Measurements from ENCODE around the gene ARSB. TPM values are rescaled to one million over a fixed set of nuclear protein-coding genes. Genes with fewer than 3 reads are reported as not detected.
"Not testable (repeated sequence)": the region's sequence is repeated elsewhere in the genome, so short reads cannot be mapped to it uniquely, and the experiment has no call there.

Gene ARSB
- polyA plus RNA-seq, 1 of the 3 experiments (the other 2 are of a cell fraction) = 12.5 TPM

DNA sequence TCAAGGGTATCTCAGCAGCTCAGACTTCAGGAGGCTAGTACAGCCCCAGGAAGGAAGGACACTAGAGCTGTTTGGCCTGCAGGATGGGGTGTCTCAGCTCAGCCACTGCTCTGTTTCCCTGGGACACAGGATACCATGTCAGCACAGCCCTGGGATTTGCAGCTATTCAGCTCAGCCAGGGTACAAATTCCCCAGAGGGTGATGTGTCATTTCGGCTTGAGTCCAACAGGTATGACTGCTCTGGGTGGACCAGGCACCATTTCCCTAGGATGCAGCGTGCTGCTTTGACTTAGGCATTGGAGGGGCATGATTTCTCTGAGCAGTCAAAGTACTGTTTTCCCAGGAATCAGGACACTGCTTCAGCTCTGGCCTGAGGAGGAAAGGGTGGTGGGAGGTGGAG, 130.1 kb downstream of the ARSB start (continued):
- TF ChIP-seq, protein P1, sequence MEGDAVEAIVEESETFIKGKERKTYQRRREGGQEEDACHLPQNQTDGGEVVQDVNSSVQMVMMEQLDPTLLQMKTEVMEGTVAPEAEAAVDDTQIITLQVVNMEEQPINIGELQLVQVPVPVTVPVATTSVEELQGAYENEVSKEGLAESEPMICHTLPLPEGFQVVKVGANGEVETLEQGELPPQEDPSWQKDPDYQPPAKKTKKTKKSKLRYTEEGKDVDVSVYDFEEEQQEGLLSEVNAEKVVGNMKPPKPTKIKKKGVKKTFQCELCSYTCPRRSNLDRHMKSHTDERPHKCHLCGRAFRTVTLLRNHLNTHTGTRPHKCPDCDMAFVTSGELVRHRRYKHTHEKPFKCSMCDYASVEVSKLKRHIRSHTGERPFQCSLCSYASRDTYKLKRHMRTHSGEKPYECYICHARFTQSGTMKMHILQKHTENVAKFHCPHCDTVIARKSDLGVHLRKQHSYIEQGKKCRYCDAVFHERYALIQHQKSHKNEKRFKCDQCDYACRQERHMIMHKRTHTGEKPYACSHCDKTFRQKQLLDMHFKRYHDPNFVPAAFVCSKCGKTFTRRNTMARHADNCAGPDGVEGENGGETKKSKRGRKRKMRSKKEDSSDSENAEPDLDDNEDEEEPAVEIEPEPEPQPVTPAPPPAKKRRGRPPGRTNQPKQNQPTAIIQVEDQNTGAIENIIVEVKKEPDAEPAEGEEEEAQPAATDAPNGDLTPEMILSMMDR (IDR thresholded peaks at IDR 0.05) = no peak
- TF ChIP-seq GATA2 (CRISPR knock-in tag; IDR thresholded peaks at IDR 0.05) = no peak
- no peak for TF ChIP-seq NFIC (IDR thresholded peaks at IDR 0.05; ENCODE audit: borderline replicate concordance)
- TF ChIP-seq, protein P2, sequence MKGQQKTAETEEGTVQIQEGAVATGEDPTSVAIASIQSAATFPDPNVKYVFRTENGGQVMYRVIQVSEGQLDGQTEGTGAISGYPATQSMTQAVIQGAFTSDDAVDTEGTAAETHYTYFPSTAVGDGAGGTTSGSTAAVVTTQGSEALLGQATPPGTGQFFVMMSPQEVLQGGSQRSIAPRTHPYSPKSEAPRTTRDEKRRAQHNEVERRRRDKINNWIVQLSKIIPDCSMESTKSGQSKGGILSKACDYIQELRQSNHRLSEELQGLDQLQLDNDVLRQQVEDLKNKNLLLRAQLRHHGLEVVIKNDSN (IDR thresholded peaks at IDR 0.05; ENCODE audit: borderline replicate concordance, low read depth) = no peak

DNA sequence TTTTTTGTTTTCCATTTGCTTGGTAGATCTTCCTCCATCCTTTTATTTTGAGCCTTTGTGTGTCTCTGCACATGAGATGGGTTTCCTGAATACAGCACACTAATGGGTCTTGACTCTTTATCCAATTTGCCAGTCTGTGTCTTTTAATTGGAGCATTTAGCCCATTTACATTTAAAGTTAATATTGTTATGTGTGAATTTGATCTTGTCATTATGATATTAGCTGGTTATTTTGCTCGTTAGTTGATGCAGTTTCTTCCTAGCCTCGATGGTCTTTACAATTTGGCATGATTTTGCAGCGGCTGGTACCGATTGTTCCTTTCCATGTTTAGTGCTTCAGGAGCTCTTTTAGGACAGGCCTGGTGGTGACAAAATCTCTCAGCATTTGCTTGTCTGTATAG, 133.2 kb downstream of the ARSB start:
- POLR2A ChIA-PET, CTCF ChIA-PET: not testable (repeated sequence)
- 80% methylated on average over 4 of the region's 4 CpGs for WGBS (ENCODE audit: low lambda C conversion rate)

DNA sequence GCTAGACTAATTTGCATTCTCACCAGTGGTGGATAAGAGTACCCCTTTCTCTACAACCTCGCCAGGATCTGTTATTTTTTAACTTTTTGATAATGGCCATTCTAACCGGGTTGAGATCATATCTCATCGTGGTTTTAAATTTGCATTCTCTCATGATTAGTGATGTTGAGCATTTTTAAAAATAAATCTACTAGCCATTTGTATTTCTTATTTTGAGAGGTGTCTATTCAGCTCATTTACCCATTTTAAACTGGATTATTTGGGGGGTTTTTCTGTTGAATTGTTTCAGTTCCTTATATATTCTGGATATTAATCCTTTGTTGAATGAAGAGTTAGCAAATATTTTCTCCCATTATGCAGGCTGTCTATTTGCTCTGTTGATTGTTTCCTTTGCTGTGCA, 139.6 kb downstream of the ARSB start:
- DNase-seq = no peak
- H3K4me1 ChIP-seq (ENCODE audit: control insufficient read depth in 1 of 2, insufficient read depth in 2 of 2, low read depth in 1 of 2, low read length in 1 of 2) = peaks cover 0 to 4% of the 10 kb centered on the region in 2 experiments; a peak in 1 of 4 replicates
- WGBS (ENCODE audit: low lambda C conversion rate) = 55% methylated on average over 3 of the region's 3 CpGs
- no peaks in the 10 kb centered on the region for H4K20me1 ChIP-seq (ENCODE audit: insufficient read depth)
- no peaks in the 10 kb centered on the region for H3K27me3 ChIP-seq (ENCODE audit: insufficient read depth)
- 0 out of 2 replicates have a peak, but pooled peaks have one; percentile 16 for TF ChIP-seq TCF12 (IDR thresholded peaks at IDR 0.05)
- no peak for TF ChIP-seq EZH2phosphoT487 (IDR thresholded peaks at IDR 0.05; ENCODE audit: borderline replicate concordance, low read depth)
- H3K9ac ChIP-seq = no peak overlapping the region
- H3F3A ChIP-seq (replicated peaks; ENCODE audit: insufficient read depth) = no peaks in the 10 kb centered on the region
- ChIA-PET CTCF (interaction anchor here (1.1 to 1.5 kb wide), 2 partner anchors 28 to 31 kb away, joined by 3 read pairs; no protein-coding TSS in a partner anchor), POLR2A (no interaction called here)
- H3K79me2 ChIP-seq (ENCODE audit: insufficient read depth) = no peaks in the 10 kb centered on the region
- no peak overlapping the region for H2AFZ ChIP-seq (ENCODE audit: low read depth)
- H3K9me2 ChIP-seq = no peaks in the 10 kb centered on the region
- H3K4me2 ChIP-seq = no peak overlapping the region
- H3K27ac ChIP-seq (ENCODE audit: low read depth in 2 of 2, low read length in 1 of 2) = no peak overlapping the region
- no peak overlapping the region for H3K4me3 ChIP-seq (ENCODE audit: low read depth in 2 of 2, low read length in 1 of 2)
- H3K36me3 ChIP-seq (replicated peaks in 1 of 2; ENCODE audit: control insufficient read depth in 1 of 2, insufficient read depth in 2 of 2, low read length in 1 of 2) = no peaks in the 10 kb centered on the region
- peaks cover 3% of the 10 kb centered on the region; the same call in 1 of the 2 replicates for H3K9me3 ChIP-seq

More for the DNA sequence above, 133.2 kb downstream of the ARSB start:
- H4K20me1 ChIP-seq (ENCODE audit: insufficient read depth); H3K4me2 ChIP-seq; H3K9me3 ChIP-seq; H3F3A ChIP-seq (replicated peaks; ENCODE audit: insufficient read depth); H3K4me1 ChIP-seq (ENCODE audit: control insufficient read depth in 1 of 2, insufficient read depth in 2 of 2, low read depth in 1 of 2, low read length in 1 of 2); H3K9ac ChIP-seq; H3K27ac ChIP-seq (ENCODE audit: low read depth in 2 of 2, low read length in 1 of 2); H2AFZ ChIP-seq (ENCODE audit: low read depth); H3K79me2 ChIP-seq (ENCODE audit: insufficient read depth); H3K4me3 ChIP-seq (ENCODE audit: low read depth in 2 of 2, low read length in 1 of 2); H3K27me3 ChIP-seq (ENCODE audit: insufficient read depth); H3K9me2 ChIP-seq; DNase-seq; H3K36me3 ChIP-seq (replicated peaks in 1 of 2; ENCODE audit: control insufficient read depth in 1 of 2, insufficient read depth in 2 of 2, low read length in 1 of 2): not testable (repeated sequence)

DNA sequence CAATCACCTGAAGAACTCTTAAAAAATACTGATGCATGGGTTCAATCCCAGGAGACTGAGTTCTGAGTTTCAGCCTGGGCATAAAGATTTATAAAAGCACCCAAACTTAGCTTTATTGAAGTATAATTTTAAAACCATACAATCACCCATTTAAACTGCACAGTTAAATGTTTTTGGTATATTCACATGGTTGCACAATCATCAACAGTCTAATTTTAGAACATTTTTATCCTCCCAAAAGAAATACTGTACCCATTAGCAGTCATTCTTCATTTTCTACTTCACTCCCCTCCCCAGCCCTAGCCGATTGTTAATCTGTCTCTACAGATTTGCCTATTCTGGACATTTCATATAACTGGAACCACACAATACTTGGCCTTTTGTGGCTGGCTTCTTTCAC, 141.7 kb downstream of the ARSB start:
- no peak overlapping the region for H3K27ac ChIP-seq (ENCODE audit: low read depth in 2 of 2, low read length in 1 of 2)
- no peaks in the 10 kb centered on the region for H4K20me1 ChIP-seq (ENCODE audit: insufficient read depth)
- no peaks in the 10 kb centered on the region for H3K79me2 ChIP-seq (ENCODE audit: insufficient read depth)
- H3K9me2 ChIP-seq = no peaks in the 10 kb centered on the region
- no peak overlapping the region for H3K9ac ChIP-seq
- WGBS (ENCODE audit: low lambda C conversion rate) = 92% methylated on average over 1 of the region's 1 CpG
- DNase-seq = no peak
- H3K27me3 ChIP-seq (ENCODE audit: insufficient read depth) = no peaks in the 10 kb centered on the region
- POLR2A ChIA-PET = no interaction called here
- CTCF ChIA-PET = no interaction called here
- TF ChIP-seq GABPA (IDR thresholded peaks at IDR 0.05; ENCODE audit: low read depth) = no peak
- no peak overlapping the region for H3K4me2 ChIP-seq
- H3K36me3 ChIP-seq (replicated peaks in 1 of 2; ENCODE audit: control insufficient read depth in 1 of 2, insufficient read depth in 2 of 2, low read length in 1 of 2) = no peaks in the 10 kb centered on the region
- no peaks in the 10 kb centered on the region for H3F3A ChIP-seq (replicated peaks; ENCODE audit: insufficient read depth)
- H3K4me3 ChIP-seq (ENCODE audit: low read depth in 2 of 2, low read length in 1 of 2) = no peak overlapping the region
- H3K9me3 ChIP-seq = peaks cover 3% of the 10 kb centered on the region; the same call in 1 of the 2 replicates
- H3K4me1 ChIP-seq (ENCODE audit: control insufficient read depth in 1 of 2, insufficient read depth in 2 of 2, low read depth in 1 of 2, low read length in 1 of 2) = peaks cover 0 to 4% of the 10 kb centered on the region in 2 experiments; a peak in 1 of 4 replicates
- no peak overlapping the region for H2AFZ ChIP-seq (ENCODE audit: low read depth)

All from SK-N-SH (cell line).